HCT116 (cell line): Measurements from ENCODE around the gene CLDN5.

Experiments
- CTCF ChIP-seq, 3 experiments: fragments of 200-600 bp in 1 of 3; sonication (generic) in 1 of 3; IDR thresholded peaks in 2 of 3; conservative IDR thresholded peaks in 1 of 3; 2 replicates each; pipeline ENCODE4 v1.5.1; 2012 to 2017; ENCODE audit warnings: low read depth in 2 of 3, low read length in 2 of 3, antibody characterized with exemption in 1 of 3, borderline replicate concordance in 1 of 3, control low read depth in 1 of 3, mild to moderate bottlenecking in 1 of 3, mixed read lengths in 1 of 3, mixed run types in 1 of 3, moderate library complexity in 1 of 3; ENCODE audit not compliant: insufficient read depth in 1 of 3
- EZH2 ChIP-seq: fragments of 200-600 bp; sonication (generic); IDR thresholded peaks from 2 replicates; pipeline ENCODE4 v1.6.1; 2017; ENCODE audit warnings: antibody characterized with exemption, mixed run types
- EZH2phosphoT487 ChIP-seq: fragments of 200-600 bp; IDR thresholded peaks from 2 replicates; pipeline ENCODE4 v1.6.1; 2018; ENCODE audit warnings: antibody characterized with exemption, borderline replicate concordance
- FOSL1 ChIP-seq: IDR thresholded peaks from 2 replicates; pipeline ENCODE4 v1.6.1; 2012; ENCODE audit warnings: low read depth
- MAX ChIP-seq: IDR thresholded peaks from 2 replicates; pipeline ENCODE4 v1.6.1; 2012
- POLR2A ChIP-seq: IDR thresholded peaks from 2 replicates; pipeline ENCODE4 v1.7.0; 2011; ENCODE audit warnings: borderline replicate concordance; ENCODE audit not compliant: insufficient read depth, insufficient read length; ENCODE audit errors: extremely low read depth
- POLR2AphosphoS5 ChIP-seq: IDR thresholded peaks from 2 replicates; pipeline ENCODE4 v1.6.1; 2011; ENCODE audit warnings: mild to moderate bottlenecking, low read depth, low read length, moderate library complexity
- SIN3A ChIP-seq: IDR thresholded peaks from 2 replicates; pipeline ENCODE4 v1.6.1; 2012; ENCODE audit warnings: low read depth
- SRF ChIP-seq: IDR thresholded peaks from 2 replicates; pipeline ENCODE4 v1.6.1; 2012; ENCODE audit warnings: low read depth
- TCF7L2 ChIP-seq: IDR thresholded peaks from 2 replicates; pipeline ENCODE4 v1.7.0; 2011; ENCODE audit warnings: borderline replicate concordance, inconsistent platforms; ENCODE audit not compliant: insufficient read depth, insufficient read length; ENCODE audit errors: extremely low read depth
- YY1 ChIP-seq: IDR thresholded peaks from 2 replicates; pipeline ENCODE4 v1.6.1; 2011; ENCODE audit warnings: low read length, low read depth, moderate library complexity, mild to moderate bottlenecking; ENCODE audit not compliant: insufficient replicate concordance; ENCODE audit errors: extremely low read depth

GRCh38 chr22:19522190-19522880 lies 1.9 kb downstream of the CLDN5 start:
- TF ChIP-seq POLR2A: no peak
- no peak for TF ChIP-seq CTCF (IDR thresholded peaks at IDR 0.05 in 2 of 3, conservative IDR thresholded peaks at IDR 0.05 in 1 of 3; ENCODE audit: borderline replicate concordance in 1 of 3, insufficient read depth in 1 of 3, low read depth in 2 of 3, low read length in 2 of 3)
- no peak for TF ChIP-seq POLR2AphosphoS5
- TF ChIP-seq MAX: no peak
- no peak for TF ChIP-seq YY1
- TF ChIP-seq EZH2phosphoT487: no peak
- TF ChIP-seq EZH2: no peak
- no peak for TF ChIP-seq FOSL1
- TF ChIP-seq TCF7L2: no peak
- TF ChIP-seq SRF: no peak
- TF ChIP-seq SIN3A: no peak
